Spinal cord (tissue), 10 donors: ENCODE results near the gene CCDC185. TPM values are rescaled to one million over a fixed set of nuclear protein-coding genes. Genes with fewer than 3 reads are reported as not detected.
"Not testable (repeated sequence)": the region's sequence is repeated elsewhere in the genome, so short reads cannot be mapped to it uniquely, and the experiment has no call there.

Source experiments
- DNase-seq, 6 donors: peaks; one replicate each; pipeline versions ENCODE4 v3.0.0 to v3.0.0-alpha.2; 2013 to 2015; ENCODE audit warnings: low spot score in 6 of 6, low read depth in 4 of 6
- H3K27ac ChIP-seq: one replicate; pipeline ENCODE4 v1.5.1; 2013; ENCODE audit warnings: low read depth, low read length, control low read depth
- H3K27me3 ChIP-seq: one replicate; pipeline ENCODE4 v1.6.1; 2013; ENCODE audit warnings: low read length; ENCODE audit not compliant: control insufficient read depth, insufficient read depth
- H3K36me3 ChIP-seq: one replicate; pipeline ENCODE4 v1.6.1; 2013; ENCODE audit warnings: low read length; ENCODE audit not compliant: control insufficient read depth, insufficient read depth
- H3K4me1 ChIP-seq: one replicate; pipeline ENCODE4 v1.6.1; 2013; ENCODE audit warnings: low read length; ENCODE audit not compliant: control insufficient read depth, insufficient read depth
- H3K4me3 ChIP-seq: one replicate; pipeline ENCODE4 v1.5.1; 2013; ENCODE audit warnings: low read depth, low read length, control low read depth
- H3K9me3 ChIP-seq: one replicate; pipeline ENCODE4 v1.6.1; 2013; ENCODE audit warnings: low read length; ENCODE audit not compliant: control insufficient read depth, insufficient read depth
- WGBS: methylation state at CpG from one replicate; pipeline ENCODE4 v1.1.5; 2013; ENCODE audit warnings: missing lambda C conversion rate; ENCODE audit not compliant: insufficient coverage; 5-methylcytosine and 5-hydroxymethylcytosine counted together
- polyA plus RNA-seq, 2 donors: library from polyadenylated mRNA; unstranded; fragments of 120-200 nt; gene quantifications; one replicate each; pipeline ENCODE4 v1.2.1, GENCODE V29; 2013; ENCODE audit not compliant: insufficient read length in 2 of 2
- total RNA-seq, 2 donors: library from RNA; depleted of rRNA in 1 of 2; stranded (reverse); fragments of 120-200 nt in 1 of 2; fragments of >200 nt in 1 of 2; gene quantifications; one replicate each; pipeline versions ENCODE4 v1.2.3 to v1.2.4, GENCODE V29; 2013 to 2014
- donor health status: healthy.

The CCDC185 gene
- total and polyA plus RNA-seq, 4 donors: 0.10 to 0.29 (median 0.16) TPM; not detected in 1

DNA sequence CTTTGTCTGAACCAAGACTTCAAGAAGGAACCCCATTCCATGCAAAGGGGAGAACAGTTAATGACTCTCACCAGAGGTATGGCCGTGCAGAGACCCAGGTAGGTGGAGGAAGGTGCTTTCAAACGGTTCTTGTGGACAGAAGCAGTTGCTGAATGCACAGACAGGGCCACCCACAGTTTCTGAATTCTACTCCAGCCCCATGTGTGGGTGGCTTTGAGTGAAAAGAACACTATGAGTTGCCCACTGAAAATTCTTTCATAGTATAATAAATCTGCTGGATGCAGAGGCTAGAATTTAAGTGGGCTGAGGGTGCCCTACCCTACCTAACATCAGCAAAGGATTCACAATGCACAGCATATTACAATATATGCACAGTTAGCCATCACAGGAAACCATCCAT is 7.2 kb upstream of the CCDC185 start:
- no peak overlapping the region for H3K27ac ChIP-seq
- WGBS: no CpG with 5 or more reads among the region's 2 CpGs
- H3K9me3 ChIP-seq: no peaks in the 10 kb centered on the region
- no peak overlapping the region for H3K4me3 ChIP-seq
- no peaks in the 10 kb centered on the region for H3K27me3 ChIP-seq
- no peaks in the 10 kb centered on the region for H3K4me1 ChIP-seq
- no peak for DNase-seq
- H3K36me3 ChIP-seq: no peaks in the 10 kb centered on the region

GRCh38 chr1:223390618-223391017 is 2.6 kb upstream of the CCDC185 start:
- no peak overlapping the region for H3K27ac ChIP-seq
- peak in 1 of 6 donors; percentile 16 for DNase-seq
- H3K36me3 ChIP-seq: no peaks in the 10 kb centered on the region
- peaks cover 9% of the 10 kb centered on the region for H3K4me1 ChIP-seq
- no peaks in the 10 kb centered on the region for H3K9me3 ChIP-seq
- H3K4me3 ChIP-seq: no peak overlapping the region
- H3K27me3 ChIP-seq: peaks cover 22% of the 10 kb centered on the region

DNA sequence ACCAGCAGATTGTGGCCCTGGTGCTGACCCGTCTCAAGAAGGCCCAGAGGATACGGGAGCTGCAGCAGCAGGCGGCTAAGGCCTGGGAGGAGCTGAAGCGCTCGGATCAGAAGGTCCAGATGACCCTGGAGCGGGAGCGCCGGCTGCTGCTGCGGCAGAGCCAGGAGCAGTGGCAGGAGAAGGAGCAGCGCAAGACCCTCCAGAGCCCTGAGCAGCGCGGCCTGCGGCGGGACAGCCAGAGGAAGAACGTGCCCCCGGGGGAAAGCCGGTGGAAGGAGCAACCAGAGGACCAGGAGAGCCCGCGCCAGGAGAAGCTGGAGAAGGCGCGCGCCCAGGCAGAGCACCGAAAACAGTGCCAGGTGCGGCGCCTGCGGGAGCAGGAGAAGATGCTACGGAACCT is 1.0 kb downstream of the CCDC185 start:
- Histone ChIP-seq H3K9me3 (no peaks in the 10 kb centered on the region), H3K4me1 (peaks cover 9% of the 10 kb centered on the region), H3K4me3 (no peak overlapping the region), H3K27me3 (peaks cover 22% of the 10 kb centered on the region), H3K27ac (no peak overlapping the region), H3K36me3 (no peaks in the 10 kb centered on the region)
- no peak for DNase-seq
- WGBS: 92% methylated on average over 27 of the region's 27 CpGs

- peaks cover 22% of the 10 kb centered on the region for H3K27me3 ChIP-seq
- H3K36me3 ChIP-seq: no peaks in the 10 kb centered on the region
- H3K27ac ChIP-seq: no peak overlapping the region
- H3K9me3 ChIP-seq: no peaks in the 10 kb centered on the region
- DNase-seq: no peak
- peaks cover 9% of the 10 kb centered on the region for H3K4me1 ChIP-seq
- 96% methylated on average over 13 of the region's 13 CpGs for WGBS
- no peak overlapping the region for H3K4me3 ChIP-seq
Measured at GRCh38 chr1:223394706-223395105, 1.5 kb downstream of the CCDC185 start.

DNA sequence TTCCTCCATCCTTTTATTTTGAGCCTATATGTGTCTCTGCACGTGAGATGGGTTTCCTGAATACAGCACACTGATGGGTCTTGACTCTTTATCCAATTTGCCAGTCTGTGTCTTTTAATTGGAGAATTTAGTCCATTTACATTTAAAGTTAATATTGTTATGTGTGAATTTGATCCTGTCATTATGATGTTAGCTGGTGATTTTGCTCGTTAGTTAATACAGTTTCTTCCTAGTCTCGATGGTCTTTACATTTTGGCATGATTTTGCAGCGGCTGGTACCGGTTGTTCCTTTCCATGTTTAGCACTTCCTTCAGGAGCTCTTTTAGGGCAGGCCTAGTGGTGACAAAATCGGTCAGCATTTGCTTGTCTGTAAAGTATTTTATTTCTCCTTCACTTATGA is 6.2 kb downstream of the CCDC185 start:
- WGBS: no CpG with 5 or more reads among the region's 6 CpGs
- H3K27me3 ChIP-seq, H3K4me1 ChIP-seq, H3K9me3 ChIP-seq, H3K36me3 ChIP-seq, H3K4me3 ChIP-seq, DNase-seq, H3K27ac ChIP-seq: not testable (repeated sequence)

DNA sequence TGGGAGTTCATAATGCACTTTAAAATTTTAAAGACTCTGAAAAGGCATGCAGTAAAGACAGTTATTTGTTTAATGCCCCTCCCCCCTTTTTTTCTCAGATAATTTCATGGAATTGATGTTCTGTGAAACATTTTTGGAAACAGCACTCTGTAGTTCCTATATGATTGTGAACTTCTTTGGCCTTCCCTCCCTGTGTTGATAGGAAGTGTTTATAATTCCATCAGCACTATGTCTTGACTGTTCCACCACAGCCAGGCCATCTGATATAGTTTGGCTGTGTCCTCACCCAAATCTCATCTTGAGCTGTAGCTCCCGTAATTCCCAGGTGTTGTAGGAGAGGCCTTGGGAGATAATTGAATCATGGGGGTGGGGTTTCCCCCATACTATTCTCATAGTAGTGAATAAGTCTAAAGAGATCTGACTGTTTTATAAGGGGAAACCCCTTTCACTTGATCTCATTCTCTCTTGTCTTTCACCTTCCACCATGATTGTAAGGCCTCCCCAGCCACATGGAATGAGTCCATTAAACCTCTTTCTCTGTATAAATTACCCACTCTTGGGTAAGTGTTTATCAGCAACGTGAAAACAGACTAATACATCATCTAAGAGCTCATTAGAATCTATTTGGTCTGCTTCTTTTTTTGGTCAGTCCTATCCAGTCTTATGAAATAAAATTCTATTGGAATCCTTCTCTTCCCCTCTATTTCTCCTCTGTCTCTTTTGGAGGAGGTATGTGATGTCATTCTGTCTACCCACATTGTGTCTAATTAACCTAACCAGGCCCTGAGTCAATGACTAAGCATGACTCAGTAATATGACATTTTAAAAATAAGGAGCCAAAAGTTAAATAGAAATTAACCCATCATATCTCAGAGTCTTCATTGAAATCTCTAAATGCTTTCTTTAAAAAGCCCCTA is 8.9 kb downstream of the CCDC185 start:
- no peaks in the 10 kb centered on the region for H3K9me3 ChIP-seq
- H3K27ac ChIP-seq: no peak overlapping the region
- no peaks in the 10 kb centered on the region for H3K27me3 ChIP-seq
- DNase-seq: no peak
- whole genome bisulfite sequencing: no CpG with 5 or more reads among the region's 2 CpGs
- no peak overlapping the region for H3K4me3 ChIP-seq
- no peaks in the 10 kb centered on the region for H3K36me3 ChIP-seq
- no peaks in the 10 kb centered on the region for H3K4me1 ChIP-seq

GRCh38 chr1:223402790-223403142 is 9.6 kb downstream of the CCDC185 start:
- DNase-seq: no peak
- 89% methylated on average over 1 of the region's 2 CpGs for WGBS
- no peak overlapping the region for H3K4me3 ChIP-seq
- no peaks in the 10 kb centered on the region for H3K36me3 ChIP-seq
- H3K27me3 ChIP-seq: no peaks in the 10 kb centered on the region
- H3K27ac ChIP-seq: no peak overlapping the region
- H3K9me3 ChIP-seq: no peaks in the 10 kb centered on the region
- no peaks in the 10 kb centered on the region for H3K4me1 ChIP-seq

- Histone ChIP-seq H3K36me3 (no peaks in the 10 kb centered on the region), H3K27ac (no peak overlapping the region), H3K4me1 (no peaks in the 10 kb centered on the region), H3K9me3 (no peaks in the 10 kb centered on the region), H3K4me3 (no peak overlapping the region), H3K27me3 (no peaks in the 10 kb centered on the region)
- DNase-seq: peak in 1 of 6 donors; percentile 14
- WGBS: no CpG with 5 or more reads among the region's 3 CpGs
Measured at GRCh38 chr1:223403184-223403815, 10.1 kb downstream of the CCDC185 start.

GRCh38 chr1:223405507-223405906 is 12.3 kb downstream of the CCDC185 start:
- no peak for DNase-seq
- H3K4me1 ChIP-seq: no peaks in the 10 kb centered on the region
- no peak overlapping the region for H3K27ac ChIP-seq
- H3K36me3 ChIP-seq: no peaks in the 10 kb centered on the region
- H3K4me3 ChIP-seq: no peak overlapping the region
- H3K27me3 ChIP-seq: no peaks in the 10 kb centered on the region
- H3K9me3 ChIP-seq: no peaks in the 10 kb centered on the region
- 93% methylated on average over 2 of the region's 3 CpGs for WGBS

DNA sequence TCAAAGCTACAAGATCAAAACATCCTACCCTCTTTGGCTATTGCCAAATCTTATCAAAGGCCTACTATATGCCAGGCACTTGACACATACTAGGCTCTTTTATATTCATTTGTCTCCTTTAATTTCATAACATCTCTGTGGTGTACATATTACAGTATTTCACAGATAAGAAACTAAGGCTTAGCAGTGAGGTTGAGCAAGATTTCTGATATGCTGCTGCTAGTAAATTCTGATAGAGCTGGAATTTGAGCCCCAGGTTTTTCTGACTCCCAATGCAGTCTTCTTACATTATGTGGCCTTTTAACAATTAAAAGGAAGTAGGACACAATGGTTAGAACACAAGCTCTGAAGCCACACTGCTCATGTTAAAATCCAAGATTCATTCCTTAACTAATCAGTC is 16.8 kb downstream of the CCDC185 start:
- no peak for DNase-seq
- no peaks in the 10 kb centered on the region for H3K27me3 ChIP-seq

More for the DNA sequence above, 16.8 kb downstream of the CCDC185 start:
- H3K9me3 ChIP-seq: peaks cover 1% of the 10 kb centered on the region
- no peak overlapping the region for H3K4me3 ChIP-seq
- no peaks in the 10 kb centered on the region for H3K36me3 ChIP-seq
- H3K27ac ChIP-seq: no peak overlapping the region
- H3K4me1 ChIP-seq: no peaks in the 10 kb centered on the region
